PFSK-1 (cell line): ENCODE results near the gene OST4. TPM values are rescaled to one million over a fixed set of nuclear protein-coding genes. Genes with fewer than 3 reads are reported as not detected.

Experiments
- FOXP2 ChIP-seq: optimal IDR thresholded peaks from 2 replicates; pipeline ENCODE3; 2011; ENCODE audit warnings: borderline replicate concordance, control low read depth, inconsistent platforms; ENCODE audit not compliant: insufficient read depth; ENCODE audit errors: extremely low read length, extremely low read depth
- POLR2AphosphoS5 ChIP-seq: IDR thresholded peaks from 2 replicates; pipeline ENCODE4 v1.6.1; 2012; ENCODE audit warnings: low read depth, mild to moderate bottlenecking, control low read depth, low read length, moderate library complexity
- SIN3A ChIP-seq: IDR thresholded peaks from 2 replicates; pipeline ENCODE4 v1.6.1; 2012; ENCODE audit warnings: mild to moderate bottlenecking, low read length, moderate library complexity, borderline replicate concordance; ENCODE audit not compliant: insufficient read depth
- TAF1 ChIP-seq: IDR thresholded peaks from 2 replicates; pipeline ENCODE4 v1.6.1; 2012; ENCODE audit warnings: low read length, control low read depth, borderline replicate concordance; ENCODE audit not compliant: insufficient read depth
- polyA plus RNA-seq: library from polyadenylated mRNA; unstranded; fragments of >200 nt; gene quantifications from one replicate; pipeline ENCODE4 v1.2.1, GENCODE V29; 2012; ENCODE audit warnings: low read depth, missing spikeins; ENCODE audit not compliant: insufficient read length
- TF ChIP-seq, protein P1 (sequence below), 2 experiments: IDR thresholded peaks; 2 replicates each; pipeline versions ENCODE4 v1.6.1 to v1.8.0; 2011 to 2012; ENCODE audit warnings: low read depth in 2 of 2, low read length in 2 of 2, control low read depth in 1 of 2, inconsistent platforms in 1 of 2, mild to moderate bottlenecking in 1 of 2, moderate library complexity in 1 of 2; ENCODE audit not compliant: insufficient read depth in 1 of 2

OST4 gene
- polyA plus RNA-seq, result 282 TPM

DNA sequence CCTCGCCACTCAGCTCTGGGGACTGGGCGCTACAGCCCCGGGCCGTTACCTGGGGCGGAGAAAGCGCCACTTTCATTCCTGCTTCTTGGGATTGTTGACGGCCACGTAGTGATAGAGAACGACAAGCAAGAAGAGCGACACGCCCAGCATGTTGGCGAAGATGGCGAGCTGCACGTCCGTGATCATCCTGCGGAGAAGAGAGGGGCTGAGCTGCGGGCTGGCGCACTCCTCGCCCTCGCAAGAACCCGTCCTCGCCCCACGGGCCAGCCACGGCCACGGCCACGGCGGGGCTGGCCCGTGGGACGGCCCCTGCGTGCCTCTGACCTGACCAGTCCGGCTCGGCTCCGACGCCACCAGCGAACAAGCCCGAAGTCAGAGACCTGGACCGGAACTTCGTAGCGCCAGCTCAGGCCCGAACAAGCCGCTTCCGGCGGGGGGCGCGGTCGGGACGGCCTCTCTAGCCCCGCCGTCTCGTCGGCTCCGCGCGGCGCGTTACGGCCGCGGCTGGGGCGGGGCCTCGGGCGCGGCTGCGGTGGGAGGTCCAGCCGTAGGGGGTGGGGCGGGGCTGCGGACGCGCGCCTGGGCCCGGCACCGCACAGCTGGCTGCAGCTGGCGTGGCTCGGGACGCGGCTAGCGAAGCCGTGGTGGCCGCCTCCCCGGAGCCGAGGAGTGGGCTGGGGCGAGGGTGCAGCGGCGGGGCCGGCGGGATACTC, at the start of gene OST4:
Gene OST4, minus strand, starts transcription at position 378 of the 713 bp plus-strand sequence.
- TF ChIP-seq SIN3A, result peak; percentile 9; the same call in 1 of the 2 replicates
- TF ChIP-seq, protein P1, sequence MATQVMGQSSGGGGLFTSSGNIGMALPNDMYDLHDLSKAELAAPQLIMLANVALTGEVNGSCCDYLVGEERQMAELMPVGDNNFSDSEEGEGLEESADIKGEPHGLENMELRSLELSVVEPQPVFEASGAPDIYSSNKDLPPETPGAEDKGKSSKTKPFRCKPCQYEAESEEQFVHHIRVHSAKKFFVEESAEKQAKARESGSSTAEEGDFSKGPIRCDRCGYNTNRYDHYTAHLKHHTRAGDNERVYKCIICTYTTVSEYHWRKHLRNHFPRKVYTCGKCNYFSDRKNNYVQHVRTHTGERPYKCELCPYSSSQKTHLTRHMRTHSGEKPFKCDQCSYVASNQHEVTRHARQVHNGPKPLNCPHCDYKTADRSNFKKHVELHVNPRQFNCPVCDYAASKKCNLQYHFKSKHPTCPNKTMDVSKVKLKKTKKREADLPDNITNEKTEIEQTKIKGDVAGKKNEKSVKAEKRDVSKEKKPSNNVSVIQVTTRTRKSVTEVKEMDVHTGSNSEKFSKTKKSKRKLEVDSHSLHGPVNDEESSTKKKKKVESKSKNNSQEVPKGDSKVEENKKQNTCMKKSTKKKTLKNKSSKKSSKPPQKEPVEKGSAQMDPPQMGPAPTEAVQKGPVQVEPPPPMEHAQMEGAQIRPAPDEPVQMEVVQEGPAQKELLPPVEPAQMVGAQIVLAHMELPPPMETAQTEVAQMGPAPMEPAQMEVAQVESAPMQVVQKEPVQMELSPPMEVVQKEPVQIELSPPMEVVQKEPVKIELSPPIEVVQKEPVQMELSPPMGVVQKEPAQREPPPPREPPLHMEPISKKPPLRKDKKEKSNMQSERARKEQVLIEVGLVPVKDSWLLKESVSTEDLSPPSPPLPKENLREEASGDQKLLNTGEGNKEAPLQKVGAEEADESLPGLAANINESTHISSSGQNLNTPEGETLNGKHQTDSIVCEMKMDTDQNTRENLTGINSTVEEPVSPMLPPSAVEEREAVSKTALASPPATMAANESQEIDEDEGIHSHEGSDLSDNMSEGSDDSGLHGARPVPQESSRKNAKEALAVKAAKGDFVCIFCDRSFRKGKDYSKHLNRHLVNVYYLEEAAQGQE (IDR thresholded peaks at IDR 0.05; ENCODE audit: insufficient read depth in 1 of 2, low read depth in 2 of 2, low read length in 2 of 2), result 0 out of 4 replicates have a peak, but pooled peaks of 1 of the 2 experiments have one; percentile 4
- TF ChIP-seq FOXP2, result no peak
- TF ChIP-seq POLR2AphosphoS5, result peak; percentile 92
- TF ChIP-seq TAF1, result peak; percentile 94

DNA sequence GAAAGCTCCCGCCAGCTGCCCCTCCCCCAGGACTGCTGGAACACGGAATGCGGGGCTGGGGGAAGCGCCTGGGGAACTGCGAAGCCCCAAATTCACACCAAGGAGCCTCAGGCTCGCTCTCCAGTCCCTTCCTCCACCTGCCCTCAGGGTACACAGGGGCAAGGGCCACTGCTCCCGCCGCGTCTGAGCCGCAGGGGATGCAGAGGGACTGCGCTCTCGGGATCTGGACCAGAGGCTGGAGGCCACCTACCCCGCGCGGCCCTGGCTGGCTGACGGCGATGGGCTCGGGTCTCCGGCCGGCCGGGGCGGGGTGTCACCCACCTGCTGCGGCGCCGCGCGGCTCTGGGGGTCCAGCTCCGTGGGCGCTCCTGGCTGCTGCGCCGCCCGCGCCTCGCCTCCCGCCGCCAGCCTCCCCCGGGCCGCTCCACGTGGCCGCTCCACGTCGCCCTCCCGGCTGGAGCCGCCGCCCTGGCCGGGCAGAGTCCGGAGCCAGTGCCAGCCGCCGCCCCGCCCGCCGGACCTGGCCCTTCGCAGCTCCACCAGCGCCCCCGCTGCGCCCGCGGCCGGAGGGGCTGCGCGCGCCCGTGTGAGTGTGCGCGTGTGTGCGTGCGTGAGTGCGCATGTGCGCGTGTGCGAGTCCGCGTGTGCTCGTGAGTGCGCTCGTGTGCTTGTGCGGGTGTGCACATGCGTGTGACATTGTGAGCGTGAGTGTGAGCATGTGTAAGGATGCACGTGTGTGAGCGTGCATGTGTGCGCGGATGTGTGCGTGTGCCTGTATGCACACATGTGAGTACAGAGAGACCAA, 47.3 kb upstream of the OST4 start, which contains the start of gene CGREF1:
Gene CGREF1, minus strand, starts transcription at position 604 of the 805 bp plus-strand sequence. CDS start 14,762 bp downstream, outside the sequence.
- TF ChIP-seq, protein P1 (IDR thresholded peaks at IDR 0.05; ENCODE audit: insufficient read depth in 1 of 2, low read depth in 2 of 2, low read length in 2 of 2), result peak; percentile 28 to 35; a peak in 1 of 4 replicates
- TF ChIP-seq SIN3A, result no peak
- TF ChIP-seq FOXP2, result peak; percentile 72
- no peak for TF ChIP-seq POLR2AphosphoS5
- TF ChIP-seq TAF1, result no peak

DNA sequence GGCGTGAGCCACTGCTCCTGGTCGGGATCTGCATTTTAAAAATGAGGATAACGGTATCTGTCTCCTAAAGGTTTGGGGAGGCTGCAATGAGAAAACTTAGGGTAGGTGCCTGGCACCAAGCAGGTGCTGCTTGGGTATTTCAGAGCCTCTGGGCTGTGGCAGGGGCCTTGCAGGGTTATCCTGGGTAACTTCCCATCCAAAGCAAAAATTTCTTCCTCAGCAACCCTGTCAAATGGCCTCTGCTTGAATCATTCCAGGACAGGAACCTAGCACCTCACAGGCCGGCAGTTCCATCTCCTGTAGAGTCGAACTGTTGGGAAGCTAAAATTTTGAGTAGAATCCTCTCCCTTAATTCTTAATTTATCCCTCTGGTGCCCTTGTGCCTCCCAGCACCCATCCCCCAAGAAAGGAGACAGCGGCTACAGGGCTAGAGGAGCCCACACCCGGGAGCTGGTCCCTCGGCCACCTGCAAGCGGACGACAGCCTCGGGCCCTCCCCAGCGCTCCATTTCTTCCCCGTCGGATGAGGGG, 46.6 kb upstream of the OST4 start:
- TF ChIP-seq, protein P1 (IDR thresholded peaks at IDR 0.05; ENCODE audit: insufficient read depth in 1 of 2, low read depth in 2 of 2, low read length in 2 of 2), result no peak
- TF ChIP-seq TAF1 (no peak), POLR2AphosphoS5 (no peak), SIN3A (no peak), FOXP2 (no peak)

DNA sequence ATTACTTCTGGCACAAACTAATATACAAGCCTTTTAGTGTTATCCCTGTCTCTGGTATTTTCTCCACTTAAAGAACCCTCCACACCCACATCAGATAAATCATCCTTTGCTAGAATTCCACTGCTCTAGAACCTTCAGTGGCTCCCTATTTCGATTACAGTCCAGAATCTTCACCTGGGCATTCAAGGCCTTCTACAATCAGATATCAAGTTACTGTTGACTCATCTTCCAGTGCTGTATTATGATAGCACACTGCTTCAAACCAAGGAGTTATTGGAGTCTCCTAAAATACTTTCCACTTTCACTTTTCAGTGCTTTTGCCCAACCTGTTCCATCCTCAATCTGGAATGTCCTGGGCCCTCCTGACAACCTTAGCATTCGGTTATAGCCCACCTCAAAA, 44.1 kb upstream of the OST4 start:
- no peak for TF ChIP-seq FOXP2
- TF ChIP-seq POLR2AphosphoS5, result no peak
- TF ChIP-seq, protein P1 (IDR thresholded peaks at IDR 0.05; ENCODE audit: insufficient read depth in 1 of 2, low read depth in 2 of 2, low read length in 2 of 2), result no peak
- TF ChIP-seq SIN3A, result no peak
